GM12865 (cell line): ENCODE measurements around the gene RUSC1.

Experiments used
- DNase-seq: peaks from one replicate; pipeline ENCODE4 v3.0.0; 2010; ENCODE audit warnings: low read depth
- H3K4me3 ChIP-seq: 2 replicates; pipeline ENCODE4 v1.5.1; 2011; ENCODE audit warnings: mild to moderate bottlenecking, low read depth, low read length, control low read depth
- CTCF ChIP-seq: IDR thresholded peaks from 2 replicates; pipeline ENCODE4 v1.5.1; 2011; ENCODE audit warnings: low read length, control low read depth, low read depth, inconsistent platforms; ENCODE audit not compliant: insufficient read depth; ENCODE audit errors: missing control alignments

The RUSC1 gene

GRCh38 chr1:155316922-155317321 is 3.8 kb upstream of the RUSC1 start:
- DNase-seq = no peak
- H3K4me3 ChIP-seq = no peak overlapping the region
- TF ChIP-seq CTCF = no peak

- DNase-seq = no peak
- TF ChIP-seq CTCF = no peak
- H3K4me3 ChIP-seq = no peak overlapping the region
These were observed 2.6 kb upstream of the RUSC1 start for GRCh38 chr1:155318082-155318481.

GRCh38 chr1:155319536-155319935 is 1.2 kb upstream of the RUSC1 start:
- no peak overlapping the region for H3K4me3 ChIP-seq
- no peak for TF ChIP-seq CTCF
- no peak for DNase-seq

- TF ChIP-seq CTCF = no peak
- no peak for DNase-seq
- no peak overlapping the region for H3K4me3 ChIP-seq
These were observed 442 bp upstream of the RUSC1 start for GRCh38 chr1:155320252-155320651.

- no peak overlapping the region; the same call in 1 of the 2 replicates for H3K4me3 ChIP-seq
- no peak for DNase-seq
- TF ChIP-seq CTCF = no peak
These were observed 1.2 kb downstream of the RUSC1 start for GRCh38 chr1:155321639-155322503.

- no peak for TF ChIP-seq CTCF
- H3K4me3 ChIP-seq = peak overlapping the region; percentile 86
- DNase-seq = no peak
These were observed 1.9 kb downstream of the RUSC1 start for GRCh38 chr1:155322571-155322952.
